Ovary (tissue), 3 donors: ENCODE data around the gene PPP1R9A.

Source experiments
- CTCF ChIP-seq, 3 donors: fragments of 450-650 bp in 2 of 3; fragments of 200-600 bp in 1 of 3; IDR thresholded peaks; one replicate each; pipeline versions ENCODE4 v1.5.1 to v1.8.0; 2016 to 2022; ENCODE audit warnings: antibody characterized with exemption in 3 of 3, mild to moderate bottlenecking in 1 of 3
- EP300 ChIP-seq: sonication (generic); formaldehyde crosslinking; IDR thresholded peaks from one replicate; pipeline ENCODE4 v1.6.1; 2017; ENCODE audit warnings: antibody characterized with exemption
- donor health status: DM: no; HTN: no; CAD: no.

- TF ChIP-seq CTCF (IDR thresholded peaks at IDR 0.05): no peak
- TF ChIP-seq EP300: no peak
Measured at GRCh38 chr7:95088536-95089215, 181.3 kb downstream of the PPP1R9A start.
